Stimulated activated CD8-positive, alpha-beta memory T cell treated with anti-CD3 and anti-CD28 coated beads, Interleukin-15, amount 100 ng/mL, for 4 hours (primary cell): ENCODE measurements around the gene POU2F3.

Experiments used
- DNase-seq, 2 donors: peaks; one replicate each; pipeline ENCODE4 v3.0.0-alpha.2; 2020; ENCODE audit warnings: low read depth in 2 of 2

The POU2F3 gene

DNA sequence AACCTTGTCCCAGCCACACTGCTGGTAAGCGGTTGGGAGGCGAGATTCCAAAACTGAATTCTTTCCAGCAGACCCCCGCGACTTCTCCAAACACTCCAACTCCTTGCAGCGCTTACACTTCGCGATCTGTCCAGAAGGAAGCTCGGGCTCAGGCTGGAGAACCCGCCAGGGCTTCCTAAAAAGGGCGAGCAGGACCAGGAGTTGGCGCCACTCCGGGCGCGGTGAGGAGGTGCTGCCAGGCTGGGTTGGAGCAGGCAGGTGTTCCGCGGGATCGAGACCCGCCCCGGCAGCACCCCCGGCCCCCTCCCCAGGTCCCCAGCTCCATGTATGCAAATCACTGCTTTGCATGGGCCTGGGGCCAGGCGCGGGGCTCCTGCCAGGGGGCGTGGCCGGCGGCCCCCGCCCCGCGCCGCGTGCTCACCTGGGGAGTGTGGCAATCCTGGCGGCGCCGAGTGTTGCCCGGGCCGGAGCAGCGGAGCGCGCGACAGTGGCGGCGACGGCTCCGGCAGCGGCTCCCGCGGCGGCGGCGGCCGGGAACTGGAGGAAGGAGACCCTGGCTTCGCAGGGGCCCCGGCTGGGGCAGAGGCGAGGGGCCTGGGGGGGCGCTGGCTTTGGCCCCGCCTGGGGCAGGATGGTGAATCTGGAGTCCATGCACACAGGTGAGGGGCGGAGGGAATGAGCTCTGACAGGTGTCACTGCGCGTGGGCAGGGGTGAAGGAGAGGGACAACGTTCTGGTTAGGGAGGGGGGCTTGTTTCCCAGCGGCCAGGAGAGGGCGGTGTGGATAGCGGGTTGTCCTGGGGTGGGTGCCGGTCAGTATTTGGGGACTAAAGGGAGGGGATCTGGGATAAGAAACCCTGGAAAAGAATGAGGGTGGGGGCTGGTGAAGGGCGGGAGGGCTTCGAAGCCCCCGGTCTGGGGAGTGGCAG is at the start of gene POU2F3:
Gene POU2F3 (plus strand): TSS at position 428 of the 928 bp plus-strand sequence. CDS start 204 bp downstream, at position 632.
- no peak for DNase-seq

DNA sequence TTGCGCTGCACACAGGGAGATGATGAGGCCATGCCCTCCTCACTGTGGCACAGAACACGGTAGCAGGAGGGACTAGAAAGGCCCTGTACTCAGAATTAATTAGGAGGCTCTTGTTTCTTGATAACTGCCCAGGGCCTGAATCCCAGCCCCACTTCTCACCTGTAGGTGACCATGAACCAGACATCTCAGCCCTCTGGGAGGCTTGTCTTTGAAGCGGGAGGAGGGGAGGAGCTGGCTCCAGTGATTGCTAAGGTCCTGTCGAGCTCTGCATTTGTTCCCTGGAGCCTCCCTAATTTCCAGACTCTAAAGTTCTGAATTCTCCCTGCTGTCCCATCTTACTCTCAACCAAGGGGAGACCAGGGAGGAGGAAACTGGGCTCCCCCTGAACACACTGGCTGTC is 48.9 kb upstream of the POU2F3 start:
- no peak for DNase-seq

DNA sequence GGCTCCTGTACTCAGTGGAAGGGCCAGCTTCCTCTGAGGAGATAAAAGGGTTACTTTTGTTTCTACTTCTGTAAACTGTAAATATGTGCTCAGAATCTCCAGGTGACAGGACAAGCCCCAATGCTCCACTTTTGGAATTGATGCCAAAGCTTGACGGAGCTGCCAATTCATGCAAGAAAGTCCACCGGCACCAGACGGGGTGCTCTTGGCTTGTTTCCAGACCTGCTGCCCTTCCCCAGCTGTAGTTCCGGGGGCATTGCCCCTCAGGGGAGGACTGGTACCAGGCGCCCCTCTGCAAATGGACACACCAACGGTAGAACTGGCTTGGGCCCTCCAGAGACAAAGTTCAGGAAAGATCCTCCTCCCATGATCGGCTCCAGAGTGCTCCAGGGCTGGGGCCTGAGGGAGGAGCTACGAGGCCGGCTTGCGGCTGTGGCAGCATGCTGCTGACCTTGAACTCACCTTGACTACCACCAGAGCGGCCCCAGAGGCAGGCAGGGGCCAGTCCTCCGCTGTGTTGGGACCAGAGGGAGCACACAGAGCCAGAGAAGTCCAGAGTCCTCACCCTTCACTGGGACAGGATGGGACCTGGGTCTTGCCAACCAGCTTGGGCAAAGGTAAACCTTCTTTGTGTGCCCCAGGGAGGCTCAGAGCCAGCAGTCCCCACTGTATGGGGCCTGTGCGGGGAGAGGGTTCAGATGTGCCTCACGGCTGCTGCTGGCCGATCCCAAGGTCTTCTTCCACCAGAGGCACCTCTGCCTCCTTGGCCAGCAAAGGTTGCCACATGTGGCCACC is 46.9 kb upstream of the POU2F3 start:
- no peak for DNase-seq

DNA sequence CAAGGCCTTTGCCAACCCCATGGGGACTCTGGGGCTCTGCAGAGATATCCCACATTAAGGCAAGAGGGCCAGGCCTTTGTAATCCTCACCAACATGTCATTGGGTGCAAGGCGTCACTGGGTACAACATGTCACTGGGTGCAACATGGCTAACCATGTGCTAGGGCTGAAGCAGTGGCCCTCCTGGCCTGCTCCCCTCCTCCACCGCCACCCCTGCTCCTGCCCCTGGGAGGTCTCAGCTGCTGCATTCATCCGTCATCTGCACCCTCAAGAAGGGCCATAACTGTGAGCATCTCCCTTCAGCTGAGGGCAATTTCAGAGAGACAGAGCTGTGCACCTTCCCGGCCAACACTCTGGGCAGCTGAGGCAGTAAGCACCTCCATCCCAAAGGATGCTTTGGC is 45.8 kb upstream of the POU2F3 start:
- no peak for DNase-seq

DNA sequence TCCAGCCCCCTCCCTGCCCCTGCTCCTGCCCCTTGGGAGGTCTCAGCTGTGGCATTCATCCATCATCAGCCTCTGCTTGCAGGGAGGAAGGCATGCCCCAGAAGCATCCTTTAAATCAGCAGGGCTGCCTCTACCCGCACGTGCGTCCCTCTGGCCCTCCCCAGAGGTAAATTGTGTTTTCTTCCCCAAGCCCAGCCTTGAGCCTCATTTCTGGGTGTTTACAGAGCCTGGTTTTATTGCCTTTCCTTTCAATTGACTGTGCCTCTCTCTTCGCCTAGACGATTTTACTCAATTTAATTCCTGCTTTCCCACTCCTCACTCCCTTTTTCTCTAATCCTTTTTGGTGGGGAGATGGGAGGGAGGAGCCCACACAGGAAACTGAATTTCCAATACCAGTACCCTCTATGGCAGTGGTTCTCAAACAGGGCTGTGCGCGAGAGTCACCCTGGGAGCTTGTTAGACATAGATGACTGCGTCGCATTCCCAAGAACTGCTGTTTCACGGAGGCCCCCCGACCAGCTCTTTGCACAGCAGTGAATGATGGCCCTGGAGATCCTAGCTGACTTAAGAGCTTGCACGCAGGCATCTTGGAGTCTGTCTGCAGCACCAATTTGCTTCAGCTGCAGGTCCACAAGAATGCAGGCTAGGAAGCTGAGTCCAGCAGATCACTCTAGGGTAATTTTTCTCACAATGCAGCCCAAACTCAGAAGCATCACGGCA is 44.2 kb upstream of the POU2F3 start:
- no peak for DNase-seq

DNA sequence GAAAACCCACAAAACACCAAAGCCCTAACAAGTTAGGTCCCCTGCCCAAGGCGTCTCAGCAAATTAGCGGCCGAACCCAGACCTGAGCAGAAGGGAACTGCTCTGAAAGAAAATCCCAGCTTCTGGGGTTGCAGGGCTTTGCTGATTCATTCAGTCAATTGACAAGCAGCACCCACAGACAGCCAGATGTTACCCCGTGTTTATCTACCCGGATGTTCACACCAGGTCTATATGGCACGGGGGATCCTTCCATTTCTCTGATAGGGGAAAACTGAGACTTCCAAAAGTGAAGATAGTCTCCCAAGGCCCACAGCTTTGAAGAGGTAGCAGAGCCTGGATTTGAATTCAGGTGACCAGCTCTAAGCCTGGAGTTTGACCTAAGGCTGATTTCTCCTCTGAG is 43.1 kb upstream of the POU2F3 start:
- no peak for DNase-seq

DNA sequence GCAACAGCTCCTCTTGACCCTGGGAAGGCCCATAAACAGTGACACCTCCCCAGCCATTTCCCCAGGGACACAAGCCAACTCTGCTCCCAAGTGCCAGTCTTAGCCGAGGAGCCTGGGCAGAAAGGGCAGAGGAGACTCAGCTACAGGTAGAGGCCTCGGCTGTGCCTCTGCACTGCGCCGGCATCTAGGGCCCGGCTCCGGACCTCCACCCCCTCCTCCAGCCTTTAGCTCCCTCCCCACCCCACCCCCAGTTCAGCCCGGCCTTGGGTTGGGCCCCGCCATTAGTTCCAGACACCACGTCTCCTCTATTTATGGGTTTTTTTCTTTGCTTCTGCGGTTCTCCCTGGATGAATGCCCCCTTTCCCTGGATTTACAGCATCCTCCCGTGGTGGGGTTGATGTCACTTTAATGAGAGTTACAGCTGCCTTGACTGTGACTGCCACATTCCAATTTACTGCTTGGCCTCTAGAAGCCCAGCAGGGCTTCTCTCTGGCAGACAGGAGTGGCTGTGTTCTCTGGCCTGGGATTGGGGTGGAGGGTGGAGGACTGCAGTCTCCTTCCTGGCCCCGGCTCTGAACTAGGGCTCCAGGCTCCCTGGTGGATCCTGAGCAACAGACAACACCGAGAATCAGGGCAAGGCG is 42.6 kb upstream of the POU2F3 start:
- DNase-seq: no peak

DNA sequence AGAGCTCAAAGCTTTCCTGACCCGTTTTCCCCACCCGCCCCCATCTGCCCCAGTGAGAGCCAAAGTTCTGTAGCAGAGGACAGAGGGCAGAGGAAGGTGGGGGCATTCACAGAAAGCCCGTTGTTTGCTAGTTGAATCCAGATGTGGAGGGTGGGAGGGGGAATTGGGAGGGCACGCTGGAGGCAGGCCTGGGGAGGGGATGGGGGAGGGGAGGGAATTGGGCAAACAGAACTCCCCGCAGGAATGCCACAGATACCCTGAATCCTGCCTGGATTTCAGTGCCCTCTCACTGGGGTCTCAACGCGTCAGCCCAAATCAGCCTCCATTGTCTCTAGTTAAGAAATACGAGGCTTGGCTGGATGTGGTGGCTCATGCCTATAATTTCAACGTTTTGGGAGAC is 42.0 kb upstream of the POU2F3 start:
- DNase-seq: no peak

DNA sequence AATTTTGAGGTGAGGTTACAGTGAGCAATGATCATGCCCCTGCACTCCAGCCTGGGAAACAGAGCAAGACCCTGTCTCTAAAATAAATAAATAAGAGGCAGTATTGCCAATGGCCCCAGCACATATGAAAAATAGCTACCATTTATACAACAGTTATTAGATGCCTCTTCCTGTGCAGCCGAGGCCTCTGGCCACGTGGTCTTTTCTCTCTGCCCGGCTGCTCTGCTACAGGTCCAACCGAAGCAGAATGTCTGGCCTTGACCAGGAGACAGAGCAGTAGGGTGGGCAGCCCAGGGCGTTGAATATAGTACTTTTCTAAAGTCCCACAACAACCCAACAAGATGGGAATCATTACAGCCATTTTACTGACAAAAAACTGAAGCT is 41.5 kb upstream of the POU2F3 start:
- no peak for DNase-seq

DNA sequence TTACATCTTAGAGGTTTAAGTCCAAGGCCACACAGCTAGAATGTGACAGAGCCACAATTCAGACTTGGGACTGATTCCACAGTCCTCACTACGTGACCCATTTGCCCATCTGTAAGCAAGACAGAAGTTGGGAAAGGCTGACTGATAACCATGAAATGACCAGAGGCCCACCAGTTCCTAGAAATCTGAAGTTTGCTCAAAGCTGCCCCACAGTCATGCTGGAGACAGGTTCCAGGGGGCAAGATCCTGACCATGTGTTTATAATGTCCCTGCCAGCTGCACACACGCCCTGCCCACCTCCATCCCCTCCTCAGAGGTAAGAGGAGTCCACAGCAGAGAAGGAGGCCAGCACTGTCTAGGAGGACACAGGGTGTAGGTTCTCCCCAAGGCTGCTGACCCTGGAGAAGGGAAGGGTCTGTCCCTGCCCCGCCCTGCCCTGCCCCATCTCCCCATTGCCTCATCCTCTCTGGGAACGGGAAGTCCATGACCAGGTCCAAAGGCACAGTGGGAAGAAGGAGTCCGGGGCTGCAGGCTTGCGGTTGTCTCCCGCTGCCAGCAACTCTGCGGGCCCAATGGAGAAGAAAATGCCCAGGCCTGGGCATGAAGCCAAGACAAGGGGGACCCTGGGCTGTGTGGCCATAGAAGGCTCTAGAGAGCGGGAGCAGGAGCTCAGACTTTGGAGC is 41.0 kb upstream of the POU2F3 start:
- no peak for DNase-seq

DNA sequence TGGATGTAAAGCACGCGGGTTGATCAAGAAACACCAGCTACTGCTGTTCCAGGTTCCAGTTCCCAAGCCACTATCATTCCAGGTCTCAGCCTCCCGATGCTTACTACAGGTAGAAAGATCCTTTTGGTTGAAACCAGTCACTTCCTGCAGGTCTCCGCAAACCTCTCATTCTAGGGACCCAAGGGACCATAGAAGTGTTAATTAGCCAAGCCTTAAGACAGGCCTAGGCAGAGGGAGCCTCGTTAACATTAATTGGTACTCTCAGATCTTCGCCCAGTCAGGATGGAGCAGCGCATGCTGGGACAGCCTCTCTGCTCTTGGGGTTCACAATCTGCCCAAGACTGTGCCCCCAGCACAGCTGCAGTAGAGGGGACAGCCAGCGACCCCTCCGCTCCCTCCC is 40.3 kb upstream of the POU2F3 start:
- DNase-seq: no peak

DNA sequence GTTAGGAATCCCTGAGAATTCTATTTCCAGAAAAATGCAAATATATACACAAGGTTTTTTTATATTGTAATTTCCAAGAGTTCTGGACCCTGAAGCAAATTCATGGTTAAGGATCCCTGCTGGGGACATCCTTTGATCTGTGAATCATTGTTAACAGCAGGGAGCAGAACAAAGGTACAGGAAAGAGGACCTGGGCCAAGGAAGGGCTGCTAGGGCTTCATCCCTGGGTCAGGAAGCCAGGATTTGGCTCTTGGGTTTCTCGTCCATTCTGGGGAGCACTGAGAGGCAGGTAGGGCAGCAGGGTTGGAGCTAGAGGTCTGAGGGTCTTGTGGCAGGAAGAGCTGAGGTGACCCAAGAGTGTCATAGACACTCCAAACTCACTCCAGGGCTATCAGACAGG is 39.3 kb upstream of the POU2F3 start:
- DNase-seq: no peak

DNA sequence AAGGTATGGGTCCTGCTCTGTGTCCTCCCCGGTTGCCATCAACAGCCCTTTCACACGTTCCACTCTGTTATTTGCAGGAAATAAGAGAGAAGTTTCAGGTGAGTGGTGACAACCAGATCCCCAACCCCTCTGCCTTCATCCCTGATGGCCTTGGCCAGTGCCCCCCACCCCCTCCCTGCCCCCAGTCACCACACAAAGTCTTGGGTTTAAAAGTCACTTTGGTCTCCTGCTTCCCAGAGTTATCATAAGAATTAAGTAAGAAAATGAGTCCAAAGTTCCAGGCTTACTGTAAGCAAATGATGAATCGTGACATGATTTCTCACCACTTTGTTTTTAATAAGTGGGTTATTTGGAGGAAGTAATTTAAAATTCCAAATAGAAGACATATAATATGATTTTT is 38.3 kb upstream of the POU2F3 start:
- no peak for DNase-seq

DNA sequence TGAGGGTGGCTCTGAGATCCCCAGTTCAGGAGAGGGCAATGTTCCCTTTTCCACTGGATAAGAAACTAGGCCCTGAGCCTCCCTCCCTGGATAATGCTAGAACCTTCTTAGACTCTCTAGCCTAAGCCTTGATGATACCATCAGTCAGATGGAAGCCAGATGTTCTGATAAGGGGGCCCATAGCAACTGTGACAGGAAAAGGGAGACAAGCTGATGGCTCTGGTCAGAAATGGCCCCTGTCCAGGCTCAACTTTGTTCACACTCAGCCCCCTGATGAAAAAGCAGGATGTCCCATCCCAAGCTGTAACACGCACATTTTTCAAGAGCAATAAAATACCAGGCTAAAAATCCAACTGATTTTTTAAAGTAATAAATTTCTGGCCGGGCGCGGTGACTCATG is 36.3 kb upstream of the POU2F3 start:
- DNase-seq: no peak

DNA sequence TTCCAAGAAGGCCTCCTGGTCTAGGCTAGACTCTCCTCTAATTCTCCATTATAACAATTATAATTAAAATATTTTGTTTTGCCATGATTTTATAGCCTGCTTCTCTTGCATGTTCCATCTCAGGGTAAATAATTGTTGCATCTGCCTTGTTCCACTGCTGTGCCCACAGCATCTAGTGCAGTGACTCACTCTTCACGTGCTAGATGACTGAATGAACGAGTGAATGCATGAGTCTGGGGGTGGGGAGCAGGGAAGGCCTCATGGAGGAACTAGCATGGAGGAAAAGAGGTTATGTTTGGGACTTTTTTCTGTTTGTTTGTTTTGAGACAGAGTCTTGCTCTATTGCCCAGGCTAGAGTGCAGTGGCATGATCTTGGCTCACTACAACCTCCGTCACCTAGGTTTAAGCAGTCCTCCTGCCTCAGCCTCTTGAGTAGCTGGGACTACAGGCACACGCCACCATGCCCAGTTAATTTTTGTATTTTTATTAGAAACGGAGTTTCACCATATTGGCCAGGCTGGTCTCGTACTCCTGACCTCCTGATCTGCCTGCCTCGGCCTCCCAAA is 34.3 kb upstream of the POU2F3 start:
- no peak for DNase-seq

DNA sequence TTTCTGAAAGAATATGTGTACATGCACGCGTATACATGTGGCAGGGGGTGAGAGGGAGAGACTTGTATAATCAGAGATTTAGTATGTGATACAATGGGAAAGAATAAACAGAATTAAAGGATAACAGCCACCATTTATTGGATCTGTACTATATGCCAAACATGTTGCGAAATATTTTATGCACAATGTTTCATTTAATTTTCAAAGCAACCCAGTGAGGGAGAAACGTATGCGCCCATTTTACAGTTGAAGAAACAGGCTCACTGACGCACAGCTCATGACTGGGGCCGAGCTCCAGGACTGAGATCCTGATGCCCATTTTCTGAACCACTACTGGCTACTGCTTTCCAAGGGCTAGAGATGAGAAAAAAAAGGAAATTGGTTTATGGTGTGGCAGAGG is 32.4 kb upstream of the POU2F3 start:
- DNase-seq: no peak

DNA sequence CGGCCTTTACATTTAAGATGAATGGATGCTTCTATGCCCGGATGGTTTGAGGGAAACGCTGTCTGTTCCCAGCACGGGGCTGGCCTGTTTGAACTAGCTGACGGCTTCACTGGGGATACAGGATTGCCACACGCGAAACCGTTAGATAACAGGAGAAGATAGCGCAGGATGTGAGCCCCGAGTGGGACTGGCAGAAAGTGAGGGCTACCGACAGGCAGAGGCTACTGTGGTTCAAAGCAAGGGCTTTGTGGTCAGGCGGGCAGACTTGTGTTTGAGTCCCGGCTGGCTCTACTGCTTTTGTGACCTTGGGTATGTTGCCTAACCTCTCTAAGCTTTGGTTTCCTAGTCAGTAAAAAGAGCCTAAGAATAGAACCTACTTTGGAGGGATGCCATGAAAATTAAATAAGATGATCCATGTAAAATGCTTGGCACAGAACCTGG is 31.9 kb upstream of the POU2F3 start:
- DNase-seq: no peak

DNA sequence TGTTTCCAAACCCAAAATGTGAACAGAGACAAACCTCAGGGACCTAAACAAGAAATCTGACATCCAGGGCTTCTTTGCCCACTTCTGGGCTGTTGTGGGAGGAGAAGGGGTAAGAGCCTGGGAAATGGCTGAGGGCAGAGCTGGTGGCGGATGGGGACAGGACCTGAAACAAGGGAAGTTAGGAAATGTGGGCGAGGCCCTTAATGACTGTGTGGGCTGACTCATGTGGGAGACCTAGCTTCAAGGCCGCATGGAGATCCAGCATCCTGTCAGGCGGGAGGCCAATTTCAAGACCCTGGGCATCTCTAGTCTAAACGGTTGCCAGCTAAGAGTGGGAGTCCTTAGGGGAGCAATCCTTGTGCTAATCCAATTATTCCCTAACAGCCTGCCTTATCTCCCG is 31.2 kb upstream of the POU2F3 start:
- DNase-seq: no peak

DNA sequence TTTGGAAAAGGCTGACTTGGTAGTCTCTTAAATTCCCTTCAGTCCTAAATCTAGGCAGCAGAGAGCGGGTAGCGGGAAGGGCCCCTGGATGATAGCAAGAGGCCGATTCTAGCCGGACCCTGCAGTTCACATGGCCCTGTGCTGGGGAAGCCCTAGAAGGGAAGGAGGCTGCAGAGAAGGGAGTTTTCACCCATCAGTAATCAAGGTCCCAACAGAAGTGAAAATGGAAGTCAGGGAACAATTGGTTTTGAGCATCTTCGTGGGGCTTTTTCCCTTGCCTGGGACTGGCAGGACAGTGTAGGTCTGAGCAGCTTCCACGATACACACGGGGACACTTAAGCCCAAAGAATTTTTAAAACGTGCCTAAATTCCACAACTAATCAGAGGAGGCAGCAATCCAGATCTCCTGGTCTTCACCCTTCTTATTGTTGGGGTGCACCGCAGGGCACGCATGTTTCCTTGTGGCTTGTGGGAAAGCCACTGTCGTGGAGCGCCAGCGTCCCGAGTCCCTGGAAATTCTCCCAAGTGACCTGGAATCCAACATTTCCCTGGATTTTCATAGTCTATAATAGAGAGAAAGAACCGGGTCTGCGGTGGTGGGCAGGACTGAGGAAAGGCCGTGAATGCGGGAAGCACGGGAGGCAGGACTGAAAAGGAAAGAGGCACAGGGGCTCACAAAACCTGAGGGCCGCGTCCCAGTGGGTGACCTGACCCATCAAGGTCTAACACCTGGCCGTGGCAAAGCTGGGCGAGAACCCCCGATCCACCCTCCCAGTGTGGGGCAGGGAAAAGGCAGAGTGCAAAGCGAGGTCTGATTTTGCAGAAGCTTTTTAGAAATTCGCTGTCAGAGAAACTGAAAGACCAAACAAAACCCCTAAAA is 30.0 kb upstream of the POU2F3 start:
- DNase-seq: no peak
